Activated effector memory CD4-positive, alpha-beta T cell treated with anti-CD3 and anti-CD28 coated beads, Interleukin-2, amount 50 U/mL, for 16 hours (primary cell): ENCODE results near the gene TMEM44.
A peak's percentile ranks its signal among the peaks of the same experiment; 100 is the strongest.

ENCODE experiments used
- DNase-seq: peaks from one replicate; pipeline ENCODE4 v3.0.0-alpha.2; 2020

TMEM44 gene

GRCh38 chr3:194640829-194641228 lies 7.6 kb upstream of the TMEM44 start:
- no peak for DNase-seq

GRCh38 chr3:194638991-194639605 lies 5.9 kb upstream of the TMEM44 start:
- no peak for DNase-seq

DNA sequence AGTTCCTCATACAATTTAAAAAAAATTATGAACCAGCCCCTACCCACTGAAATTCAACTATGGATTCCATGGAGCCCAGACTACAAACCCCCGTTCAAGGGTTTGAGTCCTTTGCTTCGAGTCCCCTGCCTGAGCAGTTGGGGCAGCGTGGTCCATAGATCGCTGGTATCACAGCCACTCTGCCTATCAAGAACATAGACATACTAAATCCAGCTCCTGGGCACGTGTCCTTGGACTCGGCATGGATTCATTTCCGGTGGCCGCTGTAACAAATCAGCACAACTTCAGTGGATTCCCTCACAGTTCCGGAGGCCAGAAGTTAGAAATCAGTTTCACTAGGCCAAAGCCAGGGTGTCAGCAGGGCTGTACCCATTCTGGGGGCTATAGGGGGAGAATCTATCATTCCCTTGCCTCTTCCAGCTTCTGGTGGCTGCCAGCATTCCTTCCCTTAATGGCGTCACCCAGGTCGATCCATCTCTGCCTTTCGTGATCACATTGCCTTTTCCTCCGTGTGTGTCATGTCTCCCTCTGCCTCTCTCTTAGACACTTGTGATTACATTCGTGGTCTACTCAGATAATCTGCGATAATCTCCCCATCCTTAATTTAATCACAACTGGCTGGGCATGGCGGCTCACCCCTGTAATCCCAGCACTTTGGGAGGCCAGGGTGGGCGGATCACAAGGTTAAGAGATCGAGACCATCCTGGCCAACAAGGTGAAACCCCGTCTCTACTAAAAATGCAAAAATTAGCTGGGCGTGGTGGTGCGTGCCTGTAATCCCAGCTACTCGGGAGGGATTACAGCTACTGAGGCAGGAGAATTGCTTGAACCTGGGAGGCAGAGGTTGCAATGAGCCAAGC lies 4.6 kb upstream of the TMEM44 start:
- DNase-seq, result no peak

GRCh38 chr3:194637066-194637465 lies 3.8 kb upstream of the TMEM44 start:
- DNase-seq, result no peak

- no peak for DNase-seq
These were observed 340 bp downstream of the TMEM44 start for GRCh38 chr3:194632809-194633348.

- no peak for DNase-seq
These were observed 902 bp downstream of the TMEM44 start for GRCh38 chr3:194632226-194632808.

- DNase-seq, result peak; percentile 45
These were observed 1.5 kb downstream of the TMEM44 start for GRCh38 chr3:194631696-194632095.

DNA sequence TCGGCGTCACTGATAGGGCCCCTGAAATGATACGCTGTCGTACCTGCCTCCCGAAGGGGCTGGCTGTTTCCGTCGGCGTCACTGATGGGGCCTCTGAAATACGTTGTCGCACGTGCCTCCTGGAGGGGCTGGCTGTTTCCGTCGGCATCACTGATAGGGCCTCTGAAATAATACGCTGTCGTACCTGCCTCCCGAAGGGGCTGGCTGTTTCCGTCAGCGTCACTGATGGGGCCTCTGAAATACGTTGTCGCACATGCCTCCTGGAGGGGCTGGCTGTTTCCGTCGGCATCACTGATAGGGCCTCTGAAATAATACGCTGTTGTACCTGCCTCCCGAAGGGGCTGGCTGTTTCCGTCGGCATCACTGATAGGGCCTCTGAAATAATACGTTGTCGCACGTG lies 2.5 kb downstream of the TMEM44 start:
- peak; percentile 17 for DNase-seq

GRCh38 chr3:194624956-194625355 lies 8.3 kb downstream of the TMEM44 start:
- DNase-seq, result no peak

- no peak for DNase-seq
These were observed 9.5 kb downstream of the TMEM44 start for GRCh38 chr3:194623449-194624290.

DNA sequence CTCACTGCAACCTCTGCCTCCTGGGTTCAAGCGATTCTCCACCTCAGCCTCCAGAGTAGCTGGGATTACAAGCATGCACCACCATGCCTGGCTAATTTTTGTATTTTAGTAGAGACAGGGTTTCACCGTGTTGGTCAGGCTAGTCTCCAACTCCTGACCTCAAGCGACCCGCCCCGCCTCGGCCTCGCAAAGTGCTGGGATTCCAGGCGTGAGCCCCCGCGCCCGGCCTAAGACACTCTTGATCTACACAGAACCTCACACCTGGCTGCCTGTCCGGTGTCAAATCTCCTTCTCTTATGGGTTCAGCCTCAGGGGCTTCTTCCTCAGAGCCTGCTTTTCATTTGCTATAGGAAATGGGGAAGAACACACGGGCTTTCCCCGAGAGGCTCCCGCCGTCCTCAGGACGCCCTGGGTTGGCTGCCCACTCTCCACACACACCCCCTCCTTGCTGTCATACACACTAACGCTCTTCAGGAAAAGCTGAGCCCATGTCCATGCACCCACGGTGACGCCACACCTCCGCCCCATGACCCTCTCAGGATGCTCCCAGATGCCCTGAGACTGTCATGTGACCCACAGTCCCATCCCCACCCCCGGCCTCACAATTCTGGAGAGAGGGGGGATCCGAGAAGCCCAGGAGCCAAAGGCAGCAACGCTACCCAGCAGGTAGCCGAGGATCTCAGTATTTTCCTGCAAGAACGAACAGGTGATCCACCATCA lies 10.4 kb downstream of the TMEM44 start:
- DNase-seq, result no peak

DNA sequence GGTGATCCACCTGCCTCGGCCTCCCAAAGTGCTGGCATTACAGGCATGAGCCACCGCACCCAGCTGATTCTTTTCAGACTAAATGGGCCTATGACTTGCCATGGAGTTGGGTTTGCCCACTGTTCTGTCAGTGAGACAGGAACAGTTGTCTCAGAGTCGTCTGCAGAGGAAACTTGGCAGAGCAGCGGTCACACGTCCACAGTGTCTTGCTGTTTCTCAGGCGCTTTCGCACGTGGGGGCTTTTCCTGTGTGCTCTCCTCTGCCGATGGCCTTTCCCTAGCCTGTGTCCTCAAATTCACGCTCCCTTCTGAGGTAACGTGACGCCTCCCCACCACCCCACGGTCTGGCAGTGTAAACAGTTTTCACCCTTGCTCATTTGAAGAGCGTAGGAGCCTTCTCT lies 11.3 kb downstream of the TMEM44 start:
- DNase-seq, result no peak

DNA sequence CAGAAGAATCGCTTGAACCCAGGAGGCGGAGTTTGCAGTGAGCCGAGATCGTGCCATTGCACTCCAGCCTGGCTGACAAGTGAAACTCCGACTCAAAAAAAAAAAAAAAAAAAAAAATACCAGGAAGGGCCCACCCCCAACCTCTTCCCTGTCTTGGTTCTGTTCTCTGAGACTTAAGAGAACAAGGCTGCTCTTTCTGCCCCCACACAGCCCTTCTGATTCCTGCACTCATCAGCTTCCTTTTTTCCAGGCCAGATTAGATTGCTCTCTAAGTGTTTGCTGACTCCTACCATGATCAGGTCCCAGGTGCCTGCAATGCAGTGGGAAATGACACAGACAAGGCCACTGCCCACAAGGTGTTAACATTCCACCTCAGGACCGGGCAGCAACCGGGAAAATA lies 13.0 kb downstream of the TMEM44 start:
- DNase-seq, result no peak

- DNase-seq, result no peak
These were observed 13.5 kb downstream of the TMEM44 start for GRCh38 chr3:194619741-194620140.

- no peak for DNase-seq
These were observed 14.2 kb downstream of the TMEM44 start for GRCh38 chr3:194618858-194619608.

- DNase-seq, result no peak
These were observed 15.4 kb downstream of the TMEM44 start for GRCh38 chr3:194617827-194618226.

DNA sequence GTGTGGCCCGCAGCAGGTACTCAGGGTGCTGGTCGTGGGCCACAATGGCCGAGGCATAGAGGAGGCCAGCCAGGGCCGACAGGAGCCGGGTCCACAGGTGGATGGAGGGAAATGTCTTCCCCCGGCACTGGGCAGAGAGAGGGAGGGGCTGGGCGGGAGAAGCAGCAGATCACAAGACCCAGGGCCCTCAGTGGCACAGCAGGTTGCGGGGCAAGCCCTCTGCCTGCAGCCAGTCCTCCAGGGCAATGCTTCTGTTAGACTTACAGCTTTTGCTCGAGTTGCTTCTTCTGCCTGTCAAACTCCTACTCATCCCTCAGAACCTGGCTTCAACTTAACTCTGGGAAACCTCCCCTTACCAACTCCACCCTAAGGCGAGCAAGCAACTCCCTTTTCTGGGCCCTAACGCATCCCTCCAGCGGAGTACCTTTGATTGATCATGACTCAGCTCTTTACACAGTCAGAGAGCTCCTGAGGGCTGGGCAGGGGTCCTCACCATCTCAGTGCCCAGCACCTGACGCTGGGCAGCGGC lies 16.0 kb downstream of the TMEM44 start:
- no peak for DNase-seq

- no peak for DNase-seq
These were observed 18.0 kb downstream of the TMEM44 start for GRCh38 chr3:194615226-194615625.

- no peak for DNase-seq
These were observed 21.0 kb downstream of the TMEM44 start for GRCh38 chr3:194612221-194612620.

- DNase-seq, result no peak
These were observed 22.5 kb downstream of the TMEM44 start for GRCh38 chr3:194610689-194611088.

DNA sequence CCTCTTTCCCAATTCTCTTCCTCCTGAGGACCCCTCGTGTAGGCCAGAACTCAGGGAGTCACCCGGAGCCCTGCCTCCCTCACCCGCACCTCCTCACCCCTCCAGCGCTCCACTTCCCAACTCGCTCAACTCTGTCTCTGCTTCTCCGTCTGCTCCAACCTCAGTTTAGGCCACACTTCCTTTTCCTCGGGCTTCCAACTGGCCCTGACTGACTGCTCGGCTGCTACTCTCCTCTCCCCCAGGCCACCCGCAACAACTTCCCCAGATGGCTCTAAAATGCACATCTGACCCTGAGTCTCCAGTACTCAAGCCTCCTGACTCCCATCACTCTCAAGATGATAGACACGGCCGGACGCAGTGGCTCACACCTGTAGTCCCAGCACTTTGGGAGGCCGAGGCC lies 23.6 kb downstream of the TMEM44 start:
- DNase-seq, result no peak
